ENCODE data around the gene ATP5F1A.
"Not testable (repeated sequence)": the region's sequence is repeated elsewhere in the genome, so short reads cannot be mapped to it uniquely, and the experiment has no call there.

ATP5F1A gene

DNA sequence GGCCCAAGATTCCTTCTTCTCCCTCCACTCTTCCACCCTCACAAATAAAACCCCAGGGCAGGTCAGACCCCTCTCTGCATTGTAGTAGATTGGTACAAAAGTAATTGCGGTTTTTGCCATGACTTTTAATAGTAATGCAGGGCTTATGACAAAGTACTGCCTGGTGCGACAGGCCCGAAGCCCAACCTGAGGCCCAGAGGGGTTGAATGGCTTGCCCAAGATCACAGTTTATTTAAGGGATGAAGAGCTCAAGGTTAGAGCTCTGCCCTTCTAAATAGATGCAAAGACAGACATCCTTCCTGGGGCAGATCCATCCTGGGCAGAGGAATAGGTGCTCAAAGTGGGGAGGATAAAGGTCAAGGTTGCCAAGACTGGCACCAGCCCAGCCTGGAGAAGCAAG lies 25.1 kb downstream of the ATP5F1A start:
- FAIRE-seq = no peak

DNA sequence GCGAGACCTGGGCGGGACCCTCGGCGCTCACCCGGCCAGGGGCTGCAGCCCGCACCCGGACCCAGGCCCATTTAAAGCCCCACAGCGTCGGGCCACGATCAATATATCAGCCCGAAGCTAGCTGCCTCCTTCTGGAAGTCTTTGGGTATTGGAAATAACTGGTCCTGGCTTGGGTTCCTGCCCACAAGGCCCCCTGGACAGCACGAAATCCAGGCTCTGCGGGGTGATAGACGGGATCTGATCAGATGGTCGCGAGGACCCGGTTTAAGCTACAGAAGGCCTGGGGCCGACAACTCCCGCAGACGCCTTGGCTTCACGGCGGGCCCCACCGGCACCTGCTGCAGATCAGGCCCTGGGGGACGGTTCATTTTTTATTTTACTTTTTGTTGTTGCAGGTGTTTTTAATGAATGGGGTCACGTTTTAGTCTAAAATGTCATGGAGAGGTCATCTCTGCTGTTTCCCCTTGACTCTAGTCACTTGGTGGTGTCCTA lies 25.7 kb downstream of the ATP5F1A start:
- FAIRE-seq = no peak

DNA sequence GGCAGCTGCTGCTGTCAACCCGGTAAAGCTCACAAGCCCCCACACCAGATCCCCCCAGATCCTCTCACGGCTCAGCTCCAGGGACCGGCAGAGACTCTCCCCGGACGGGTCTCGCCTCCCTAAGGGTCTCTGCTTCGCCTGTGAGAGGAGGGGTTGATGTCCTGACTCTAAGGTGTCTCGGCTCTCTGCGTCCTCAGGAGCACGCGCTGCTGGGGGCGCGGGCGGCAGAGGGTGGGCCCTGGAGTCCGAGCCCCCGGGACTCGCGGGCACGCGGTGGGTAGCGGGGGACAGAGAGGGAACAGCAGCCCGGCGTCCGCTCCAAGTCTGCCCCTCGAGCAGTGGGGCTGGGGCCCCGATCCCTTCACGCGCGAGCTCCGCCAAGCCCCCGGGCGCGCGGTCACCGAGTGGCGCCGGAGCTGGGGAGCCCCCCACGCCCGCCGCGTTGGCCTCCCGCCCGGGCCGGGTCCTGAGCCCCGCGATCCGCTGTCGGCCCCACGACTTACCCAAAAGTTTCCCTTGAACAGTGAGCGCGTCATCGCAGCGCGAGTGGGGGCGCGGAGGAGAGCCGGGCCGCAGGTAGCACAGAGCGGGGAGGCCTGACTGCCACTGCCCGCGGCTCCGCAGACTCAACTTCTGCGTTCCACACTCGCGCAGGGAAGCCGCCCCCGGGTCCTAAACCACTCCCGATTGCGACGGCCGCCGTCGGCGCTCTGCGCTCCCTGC lies 26.3 kb downstream of the ATP5F1A start, which contains the start of gene PSTPIP2:
PSTPIP2 (minus strand) TSS at position 608 of the 723 bp plus-strand sequence; CDS start at position 536, 72 bp downstream.
- no peak for FAIRE-seq

DNA sequence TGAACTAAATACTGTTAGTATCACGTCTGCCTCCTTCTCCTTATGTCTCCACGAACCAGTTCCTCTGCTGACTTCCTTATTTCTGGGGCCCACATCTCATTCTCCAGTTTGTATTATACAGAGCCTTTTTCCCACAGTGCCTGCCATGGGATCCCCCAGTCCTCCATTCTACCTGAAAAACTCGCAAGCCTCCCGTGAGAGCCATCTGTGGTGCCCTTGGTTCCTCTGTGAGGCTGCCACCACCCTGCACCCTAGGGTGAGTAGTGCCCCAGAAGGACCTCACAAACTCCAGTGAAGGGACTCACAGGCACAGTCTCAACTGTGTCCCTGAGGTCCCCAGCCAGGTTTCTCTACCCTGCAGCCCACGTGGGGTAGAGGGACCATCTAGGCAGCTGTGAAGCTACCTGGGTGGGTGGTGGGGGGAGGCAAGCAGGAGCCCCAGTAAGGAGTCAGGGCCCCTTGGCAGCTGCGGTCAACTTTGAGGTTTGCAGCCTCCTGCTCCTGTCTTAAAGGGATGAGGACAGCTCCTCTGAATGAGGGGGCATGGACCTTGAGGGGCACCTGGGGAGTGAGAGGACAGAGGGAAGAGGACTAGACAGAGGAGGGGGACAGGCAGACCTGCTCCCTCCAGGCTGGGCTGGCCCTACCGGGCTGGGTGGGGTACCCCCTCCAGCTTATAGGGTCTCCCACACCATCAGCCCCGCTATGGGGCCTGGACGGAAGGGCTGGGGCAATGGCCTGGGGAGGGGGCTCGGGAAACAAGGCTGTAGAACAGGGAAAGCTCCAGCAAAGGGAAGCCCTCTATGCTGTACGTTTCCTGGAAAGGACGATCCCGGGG lies 27.1 kb downstream of the ATP5F1A start:
- no peak for FAIRE-seq

DNA sequence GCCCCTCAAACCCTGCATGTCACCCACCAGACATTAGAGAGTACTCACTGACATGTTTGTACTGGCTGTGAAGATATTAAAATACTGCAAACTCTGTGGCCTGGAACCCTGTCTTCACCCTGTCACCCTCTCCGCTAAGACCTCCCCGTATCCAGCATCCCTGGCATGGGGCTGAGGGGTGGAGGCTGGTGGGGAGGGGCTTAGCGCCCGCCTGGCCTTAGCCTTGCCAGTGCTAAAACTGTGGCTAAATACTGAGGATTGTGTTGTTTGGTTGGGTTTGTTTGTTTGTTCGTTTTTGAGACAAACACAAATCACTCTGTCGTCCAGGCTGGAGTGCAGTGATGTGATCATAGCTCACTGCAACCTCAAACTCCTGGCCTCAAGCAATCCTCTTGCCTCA lies 27.9 kb downstream of the ATP5F1A start:
- FAIRE-seq = no peak

DNA sequence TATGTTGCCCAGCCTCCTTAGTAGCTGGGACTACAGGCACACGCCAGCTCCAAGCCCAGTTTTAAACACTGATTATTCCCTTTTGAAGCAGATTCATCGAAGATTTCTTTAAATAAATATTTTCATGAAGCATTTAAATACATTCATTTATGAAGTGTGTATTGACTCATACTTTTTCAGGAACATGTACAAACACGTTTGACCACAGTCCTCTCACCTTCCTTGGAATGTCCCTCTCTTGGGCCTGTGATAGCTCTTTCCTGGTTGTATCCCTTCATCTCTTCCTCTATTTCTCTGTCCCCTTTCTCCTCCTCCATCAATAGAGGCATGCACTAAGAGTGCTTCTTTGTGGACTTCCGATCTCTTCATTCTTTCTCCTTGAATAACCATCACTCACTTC lies 28.6 kb downstream of the ATP5F1A start:
- FAIRE-seq = no peak

DNA sequence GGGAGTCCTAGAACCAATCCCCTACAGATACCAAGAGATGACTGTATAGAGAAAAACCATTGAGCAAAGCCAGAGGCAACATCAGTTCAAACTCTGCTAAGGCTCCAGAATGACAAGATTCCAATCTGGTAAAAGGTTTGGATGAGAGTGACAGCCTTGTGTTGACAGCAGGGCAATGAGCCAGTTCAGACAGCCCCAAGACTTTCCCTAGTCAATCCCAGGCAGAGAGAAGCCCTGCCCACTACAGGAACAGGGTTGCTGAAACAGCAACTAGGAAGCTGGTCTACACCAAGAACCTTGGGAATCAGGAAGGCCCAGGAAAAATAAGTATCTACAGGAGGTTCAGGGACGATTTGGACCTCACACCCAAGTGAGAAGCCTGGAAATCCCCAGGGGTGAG lies 29.3 kb downstream of the ATP5F1A start:
- no peak for FAIRE-seq

DNA sequence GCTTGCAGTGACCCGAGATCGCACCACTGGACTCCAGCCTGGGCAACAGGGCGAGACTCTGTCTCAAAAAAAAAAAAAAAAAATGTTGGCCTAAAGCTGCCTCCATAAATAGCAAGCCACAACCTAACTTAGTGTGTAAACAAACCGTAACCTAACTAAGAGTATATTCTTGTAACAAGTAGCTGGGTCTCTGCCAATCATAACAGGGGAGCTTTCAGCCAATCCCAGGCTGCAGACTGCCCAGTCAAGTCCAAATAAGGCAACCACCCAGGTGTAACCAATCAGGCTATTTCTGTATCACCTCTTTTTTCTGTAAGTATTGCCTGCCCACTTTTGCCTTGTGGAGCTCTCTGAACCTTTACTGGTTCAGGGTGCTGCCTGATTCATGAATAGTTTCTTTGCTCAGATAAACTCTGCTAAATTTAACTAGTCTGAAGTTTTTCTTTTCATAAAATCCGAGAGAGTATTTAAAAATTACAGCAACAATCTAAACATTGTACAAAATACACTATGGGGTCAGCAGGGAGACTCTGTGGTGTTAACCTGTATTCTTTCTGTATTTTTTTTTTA lies 30.6 kb downstream of the ATP5F1A start:
- no peak for FAIRE-seq

DNA sequence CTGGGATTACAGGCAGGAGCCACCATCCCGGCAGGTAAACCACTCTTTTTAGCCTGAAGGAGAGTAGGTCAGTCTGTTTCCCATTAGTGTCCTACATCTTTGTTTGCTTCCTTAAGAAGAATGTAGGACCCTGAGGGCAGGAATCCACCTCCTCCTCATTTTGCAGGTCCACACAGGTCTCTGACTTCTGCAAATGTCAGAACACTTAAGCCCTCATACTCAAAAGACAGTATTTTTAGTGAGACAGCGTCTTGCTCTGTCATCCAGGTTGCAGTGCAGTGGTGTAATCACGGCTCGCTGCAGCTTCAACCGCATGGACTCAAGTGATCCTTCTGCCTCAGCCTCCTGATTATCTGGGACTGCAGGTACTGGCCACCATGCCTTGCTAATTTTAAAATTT lies 35.3 kb downstream of the ATP5F1A start:
- FAIRE-seq = no peak

DNA sequence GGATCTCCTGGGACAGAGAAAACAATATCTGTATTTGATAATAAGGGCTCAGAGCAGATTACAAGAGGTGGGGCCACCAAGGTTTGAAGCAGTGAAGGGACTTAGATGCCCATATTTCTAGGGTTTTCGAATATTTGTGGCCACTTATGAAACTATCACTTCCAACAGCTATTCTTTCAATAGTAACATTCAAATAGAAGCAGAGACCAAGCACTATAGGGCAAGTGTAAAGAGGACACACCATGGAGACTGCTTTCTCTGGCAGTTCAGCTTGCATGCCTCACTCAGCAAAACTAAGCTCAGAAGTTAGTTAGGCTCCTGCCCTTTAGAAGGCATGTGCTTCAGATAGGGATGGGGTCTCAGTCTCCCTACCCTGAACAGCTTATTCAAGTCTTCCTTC lies 36.3 kb downstream of the ATP5F1A start:
- no peak for FAIRE-seq

DNA sequence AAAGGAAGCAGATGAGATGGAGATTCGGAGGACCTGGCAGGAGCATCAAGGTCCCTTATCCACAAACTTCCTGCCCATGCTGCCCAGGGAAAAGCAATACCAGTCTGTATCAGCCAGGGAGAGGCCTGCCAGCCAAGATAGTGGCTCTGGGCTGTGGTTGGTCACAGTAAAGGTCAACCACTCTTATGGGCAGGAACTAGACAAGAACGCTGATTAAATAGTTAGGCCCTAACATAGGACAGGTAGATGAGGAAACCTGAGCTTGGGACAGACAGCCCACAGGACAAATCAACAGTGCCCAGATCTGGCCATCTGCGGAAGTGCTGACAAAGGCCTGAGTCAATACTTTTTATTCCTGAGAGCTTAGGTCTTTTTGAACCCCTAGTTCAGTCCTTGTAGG lies 36.7 kb downstream of the ATP5F1A start:
- no peak for FAIRE-seq

DNA sequence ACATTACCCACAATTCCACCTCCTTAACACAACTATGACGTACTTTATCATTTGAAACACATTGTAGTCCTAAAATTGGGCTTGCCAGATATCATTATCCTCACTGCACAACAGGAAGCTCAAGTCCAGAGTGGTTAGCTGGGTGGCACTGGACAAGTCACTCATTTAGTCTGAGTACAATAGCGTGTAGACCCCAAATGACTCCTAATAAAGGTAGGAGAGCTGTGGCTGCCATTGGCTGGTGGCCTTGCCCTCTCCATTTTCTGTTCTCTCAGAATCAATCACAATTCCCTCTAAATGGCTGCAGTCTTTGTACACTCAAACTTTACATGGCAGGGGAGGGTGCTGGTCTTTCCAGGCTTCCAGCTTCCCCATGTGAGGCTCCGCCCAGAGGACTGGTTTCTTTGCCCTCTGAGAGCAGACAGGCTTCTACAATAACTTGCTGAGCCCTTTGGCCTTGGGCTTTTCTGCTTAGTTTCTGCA lies 37.7 kb downstream of the ATP5F1A start:
- no peak for FAIRE-seq

DNA sequence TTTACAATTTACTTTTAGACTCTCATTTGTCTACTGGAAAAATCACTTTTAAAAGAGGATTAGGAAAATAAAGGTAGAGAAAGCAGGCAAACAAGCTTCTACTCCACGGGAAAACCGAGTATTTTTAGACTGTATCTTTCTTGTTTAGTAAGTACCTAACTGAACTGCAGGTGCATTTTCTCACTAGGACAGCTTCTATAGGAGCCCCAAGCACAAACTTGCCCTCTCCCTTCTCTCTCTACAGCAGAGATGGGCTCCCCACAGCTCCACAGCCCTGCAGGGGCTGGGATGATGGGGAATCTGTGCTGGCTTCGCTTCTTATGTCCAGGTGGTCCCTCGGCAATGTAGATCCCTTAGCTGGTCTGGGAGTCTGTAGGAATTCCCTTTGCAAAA lies 42.3 kb downstream of the ATP5F1A start:
- no peak for FAIRE-seq

DNA sequence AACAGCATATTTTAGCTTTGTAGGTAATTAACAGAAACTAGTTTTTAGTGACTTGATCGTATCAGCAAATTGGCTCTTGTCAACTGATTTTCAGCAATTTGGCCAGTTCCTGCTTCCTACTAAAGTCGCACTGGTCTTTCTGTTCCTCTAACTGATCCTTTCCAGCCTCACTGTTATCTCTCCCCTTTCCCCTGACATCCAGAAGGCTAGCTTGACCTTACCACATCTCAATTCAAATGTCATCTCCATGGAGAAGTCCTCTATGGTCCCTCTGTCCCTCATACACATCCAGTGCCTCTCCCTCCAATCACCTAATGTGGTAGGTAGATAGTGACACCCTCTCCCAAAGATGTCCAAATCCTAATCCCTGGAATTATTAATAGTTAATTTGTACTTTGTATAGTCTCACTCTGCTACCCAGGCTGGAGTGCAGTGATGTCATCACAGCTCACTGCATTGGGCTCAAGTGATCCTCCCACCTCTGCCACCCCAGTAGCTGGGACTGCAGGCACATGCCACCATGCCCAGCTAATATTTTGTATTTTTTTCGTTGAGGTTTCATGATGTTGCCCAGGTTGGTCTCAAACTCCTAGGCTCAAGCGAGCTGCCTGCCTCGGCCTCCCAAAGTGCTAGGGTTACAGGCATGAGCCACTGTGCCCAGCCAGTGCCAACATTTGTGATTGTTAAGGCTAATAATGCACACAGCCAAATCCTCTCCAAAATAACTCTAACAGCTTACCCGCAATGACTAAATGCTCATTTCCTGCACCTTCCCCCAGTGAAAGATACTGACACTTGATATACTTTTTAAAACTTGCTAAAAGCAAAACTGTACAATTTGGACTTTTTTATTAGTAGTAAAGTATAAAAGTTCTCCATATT lies 42.9 kb downstream of the ATP5F1A start:
- no peak for FAIRE-seq

DNA sequence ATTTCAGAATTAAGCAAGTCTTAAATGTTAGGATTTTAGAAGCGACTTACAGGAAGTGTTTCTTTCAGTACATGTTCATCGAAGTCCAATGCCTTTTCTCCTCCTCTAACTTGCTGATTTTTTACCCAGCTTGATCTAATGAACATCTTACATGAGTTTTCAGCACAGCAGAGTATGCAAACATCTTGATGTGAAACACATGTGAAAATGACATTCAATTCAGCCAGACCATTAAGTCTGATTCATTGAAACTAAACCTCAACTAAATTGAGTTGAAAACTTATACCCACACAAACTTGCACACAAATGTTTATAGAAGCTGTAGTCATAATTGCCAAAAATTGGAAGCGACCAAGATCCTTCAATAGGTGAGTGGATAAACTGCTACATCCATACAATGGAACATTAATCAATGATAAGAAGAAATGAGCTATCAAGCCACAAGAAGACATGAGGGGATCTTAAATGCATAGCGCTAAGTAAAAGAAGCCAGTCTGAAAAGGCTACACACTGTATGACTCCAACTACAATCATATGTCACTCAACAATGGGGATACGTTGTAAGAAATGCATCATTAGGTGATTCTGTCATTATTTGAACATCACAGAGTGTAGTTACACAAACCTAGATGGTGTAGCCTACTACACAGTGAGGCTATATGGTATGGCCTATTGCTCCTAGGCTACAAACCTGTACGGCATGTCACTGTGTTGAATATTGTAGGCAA lies 44.6 kb downstream of the ATP5F1A start:
- no peak for FAIRE-seq

DNA sequence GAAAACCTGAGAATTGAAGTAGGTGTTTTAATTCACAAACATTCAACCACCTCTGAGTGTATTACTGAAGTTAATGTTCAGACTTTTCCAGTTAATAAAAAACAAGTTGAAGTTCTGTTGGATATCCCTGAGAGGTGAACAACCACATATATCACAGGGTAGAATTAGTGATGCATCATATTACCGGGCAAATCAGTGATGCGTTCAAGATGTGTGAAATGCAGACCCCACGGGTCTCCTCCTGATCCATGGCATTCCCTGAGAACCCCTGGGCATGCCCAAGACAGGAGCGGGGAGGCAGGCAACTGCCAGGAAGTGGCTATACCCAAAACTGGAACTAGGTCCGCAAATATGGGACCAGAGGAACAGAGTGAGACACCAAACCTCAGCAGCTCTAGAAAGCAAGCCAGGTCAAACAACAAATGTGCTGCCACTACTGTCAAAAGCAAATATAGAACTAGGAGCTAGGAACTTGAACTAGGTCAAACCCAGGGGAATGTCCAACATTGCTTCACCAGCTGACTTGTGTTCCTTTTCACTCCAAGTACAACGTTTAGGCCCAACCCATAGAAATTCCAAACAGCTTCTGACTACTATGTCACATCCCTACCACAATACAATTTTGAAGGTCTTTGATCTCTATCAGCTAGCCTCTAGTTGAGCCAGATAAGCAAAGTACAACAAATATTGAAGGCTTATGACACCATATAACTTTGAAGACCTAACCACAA lies 46.2 kb downstream of the ATP5F1A start:
- FAIRE-seq = no peak

DNA sequence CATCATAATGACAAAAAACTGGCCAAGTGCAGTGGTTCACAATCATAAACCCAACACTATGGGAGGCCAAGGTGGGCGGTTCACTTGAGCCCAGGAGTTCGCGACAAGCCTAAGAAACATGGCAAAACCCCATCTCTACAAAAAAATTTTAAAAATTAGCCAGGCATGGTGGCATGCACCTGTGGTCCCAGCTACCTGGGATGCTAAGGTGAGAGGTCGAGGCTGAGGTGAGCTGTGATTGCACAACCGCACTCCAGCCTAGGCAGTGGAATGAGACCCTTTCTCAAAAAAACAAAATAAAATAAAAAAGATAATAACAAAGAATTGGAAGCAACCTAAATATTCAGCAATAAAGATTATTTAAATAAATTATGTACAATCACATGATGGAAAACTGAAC lies 47.8 kb downstream of the ATP5F1A start:
- FAIRE-seq = no peak

DNA sequence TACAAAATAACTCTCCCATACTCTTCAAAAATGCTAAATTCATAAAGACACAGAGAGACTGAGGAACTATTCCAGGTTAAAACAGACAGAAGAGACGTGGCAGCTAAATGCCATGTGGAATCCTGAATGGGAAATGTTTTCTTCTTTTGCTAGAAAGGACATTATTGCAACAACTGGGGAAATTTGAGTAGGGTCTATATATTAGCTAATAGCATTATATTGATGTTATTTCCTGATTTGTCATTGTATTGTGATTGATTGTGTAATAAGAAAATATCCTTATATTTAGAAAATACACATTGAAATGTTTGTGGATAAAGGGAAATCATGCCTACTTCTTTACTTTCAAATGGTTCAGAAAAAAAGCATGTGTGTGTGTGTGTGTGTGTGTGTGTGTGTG lies 49.5 kb downstream of the ATP5F1A start:
- FAIRE-seq = no peak

DNA sequence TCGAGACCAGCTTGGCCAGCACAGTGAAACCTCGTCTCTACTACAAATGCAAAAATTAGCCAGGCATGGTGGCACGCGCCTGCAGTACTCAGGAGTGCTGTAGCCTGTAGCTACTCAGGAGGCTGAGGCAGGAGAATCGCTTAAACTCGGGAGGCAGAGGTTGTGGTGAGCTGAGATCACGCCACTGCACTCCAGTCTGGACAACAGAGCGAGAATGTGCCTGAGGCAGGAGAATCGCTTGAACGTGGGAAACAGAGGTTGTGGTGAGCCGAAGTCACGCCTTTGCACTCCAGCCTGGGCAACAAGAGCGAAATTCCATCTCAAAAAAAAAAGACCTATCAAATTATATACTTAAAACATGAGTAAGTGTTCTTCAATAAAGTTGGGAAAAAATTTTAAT lies 50.7 kb downstream of the ATP5F1A start:
- FAIRE-seq = not testable (repeated sequence)

DNA sequence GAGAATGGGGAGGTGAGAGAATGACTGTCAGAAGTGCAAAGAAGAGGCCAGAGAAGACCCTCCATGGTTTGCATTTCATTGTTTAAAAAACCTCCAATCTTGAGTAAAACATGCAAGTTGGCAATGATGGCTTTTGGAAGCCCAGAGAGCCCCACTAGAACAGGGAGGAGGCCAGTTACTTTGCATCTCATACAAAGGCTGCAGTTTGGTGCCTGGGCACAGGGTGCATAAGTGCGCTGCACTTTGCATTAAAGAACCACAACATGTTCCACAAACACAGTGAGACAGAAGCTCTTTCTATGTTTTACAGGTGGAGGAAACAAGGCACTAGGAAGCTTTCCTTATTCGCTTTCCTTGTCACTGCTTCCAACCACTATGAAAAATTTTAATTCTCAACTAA lies 51.4 kb downstream of the ATP5F1A start:
- no peak for FAIRE-seq

DNA sequence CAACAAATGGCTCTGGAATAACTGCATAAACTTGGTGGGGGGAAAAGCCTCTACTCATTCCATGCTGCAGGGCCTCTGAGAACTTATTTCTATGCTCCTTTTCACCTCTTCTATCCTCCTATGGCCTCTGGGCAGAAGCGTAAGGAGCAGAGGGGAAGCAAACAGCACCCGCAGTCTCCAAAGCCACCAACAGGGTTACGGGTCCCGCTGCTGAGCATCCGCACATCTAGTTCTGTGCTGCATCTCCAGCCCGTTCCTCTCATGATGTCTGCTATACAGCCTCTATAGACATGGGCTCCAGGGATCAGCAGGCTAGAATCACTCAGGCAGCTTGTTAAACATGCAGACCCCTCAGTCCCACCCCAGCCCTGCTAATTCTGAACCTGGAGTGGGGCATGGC lies 52.0 kb downstream of the ATP5F1A start:
- FAIRE-seq = no peak

Data from islet of Langerhans (tissue), 1 donor.